RWPE1 (cell line): ENCODE measurements around the gene TMEM209.

Experiments used
- CTCF ChIA-PET: fragments of 350-600 bp; sonication (Branson Sonifier 250); formaldehyde crosslinking; extraction: SDS; loops from one replicate; lab custom pipeline; 2021; lab: Yijun Ruan, JAX
- POLR2A ChIA-PET: fragments of 400-600 bp; formaldehyde crosslinking; extraction: SDS; loops from one replicate; lab custom pipeline; 2020; ENCODE audit warnings: antibody characterized with exemption; ENCODE audit not compliant: low non-redundant PET; lab: Yijun Ruan, JAX
- DNase-seq: peaks from one replicate; pipeline ENCODE4 v3.0.0; 2012; ENCODE audit warnings: low spot score
- H3K27ac ChIP-seq: fragments of 450-650 bp; 2 replicates; pipeline ENCODE4 v1.5.1; 2017
- TF ChIP-seq, protein P1 (sequence below): fragments of 450-650 bp; conservative IDR thresholded peaks from 2 replicates; pipeline ENCODE4 v1.5.1; 2017; ENCODE audit warnings: low read depth, mild to moderate bottlenecking

The TMEM209 gene

DNA sequence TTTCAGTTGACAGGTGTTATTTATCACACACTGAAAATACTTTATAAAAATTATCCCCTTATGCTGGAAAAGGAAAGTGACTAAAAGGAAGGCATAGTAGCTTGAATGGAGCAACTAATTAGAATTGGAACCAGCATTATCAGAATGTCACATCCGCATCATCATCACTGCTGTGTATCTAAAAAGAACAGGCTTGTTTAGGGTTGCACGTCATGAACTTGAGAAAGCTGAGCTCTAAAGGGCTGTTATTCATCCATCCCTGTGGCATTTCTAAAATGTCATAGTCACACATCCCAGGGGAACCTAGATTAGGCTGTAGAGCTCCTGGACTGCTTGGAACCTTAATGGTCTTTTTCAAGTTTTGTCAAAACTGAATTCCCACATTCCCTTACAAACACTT is 80.5 kb downstream of the TMEM209 start:
- no peak overlapping the region for H3K27ac ChIP-seq
- ChIA-PET CTCF (no interaction called here), POLR2A (no interaction called here)
- DNase-seq = no peak
- TF ChIP-seq, protein P1, sequence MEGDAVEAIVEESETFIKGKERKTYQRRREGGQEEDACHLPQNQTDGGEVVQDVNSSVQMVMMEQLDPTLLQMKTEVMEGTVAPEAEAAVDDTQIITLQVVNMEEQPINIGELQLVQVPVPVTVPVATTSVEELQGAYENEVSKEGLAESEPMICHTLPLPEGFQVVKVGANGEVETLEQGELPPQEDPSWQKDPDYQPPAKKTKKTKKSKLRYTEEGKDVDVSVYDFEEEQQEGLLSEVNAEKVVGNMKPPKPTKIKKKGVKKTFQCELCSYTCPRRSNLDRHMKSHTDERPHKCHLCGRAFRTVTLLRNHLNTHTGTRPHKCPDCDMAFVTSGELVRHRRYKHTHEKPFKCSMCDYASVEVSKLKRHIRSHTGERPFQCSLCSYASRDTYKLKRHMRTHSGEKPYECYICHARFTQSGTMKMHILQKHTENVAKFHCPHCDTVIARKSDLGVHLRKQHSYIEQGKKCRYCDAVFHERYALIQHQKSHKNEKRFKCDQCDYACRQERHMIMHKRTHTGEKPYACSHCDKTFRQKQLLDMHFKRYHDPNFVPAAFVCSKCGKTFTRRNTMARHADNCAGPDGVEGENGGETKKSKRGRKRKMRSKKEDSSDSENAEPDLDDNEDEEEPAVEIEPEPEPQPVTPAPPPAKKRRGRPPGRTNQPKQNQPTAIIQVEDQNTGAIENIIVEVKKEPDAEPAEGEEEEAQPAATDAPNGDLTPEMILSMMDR = no peak

DNA sequence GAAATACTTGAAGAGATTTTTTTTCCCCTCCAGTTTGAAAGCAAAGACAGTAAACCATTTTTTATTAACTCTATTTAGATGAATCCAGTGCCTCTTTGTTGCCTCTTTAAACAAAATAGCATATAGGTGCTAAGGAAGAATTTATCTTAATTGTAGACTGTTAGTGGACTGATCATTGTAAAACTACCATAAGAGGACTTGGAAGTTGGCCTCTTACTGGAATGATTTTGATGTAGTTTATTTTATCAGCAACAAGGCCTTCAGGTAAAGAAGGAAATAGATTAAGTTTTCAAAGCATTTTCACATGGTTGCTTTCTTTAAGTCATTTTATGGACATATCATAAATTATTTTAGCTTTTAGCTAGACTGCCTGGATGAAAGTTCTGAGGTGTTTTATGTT is 81.7 kb downstream of the TMEM209 start:
- H3K27ac ChIP-seq = no peak overlapping the region
- TF ChIP-seq, protein P1 = no peak
- POLR2A ChIA-PET = no interaction called here
- DNase-seq = no peak
- CTCF ChIA-PET = no interaction called here

DNA sequence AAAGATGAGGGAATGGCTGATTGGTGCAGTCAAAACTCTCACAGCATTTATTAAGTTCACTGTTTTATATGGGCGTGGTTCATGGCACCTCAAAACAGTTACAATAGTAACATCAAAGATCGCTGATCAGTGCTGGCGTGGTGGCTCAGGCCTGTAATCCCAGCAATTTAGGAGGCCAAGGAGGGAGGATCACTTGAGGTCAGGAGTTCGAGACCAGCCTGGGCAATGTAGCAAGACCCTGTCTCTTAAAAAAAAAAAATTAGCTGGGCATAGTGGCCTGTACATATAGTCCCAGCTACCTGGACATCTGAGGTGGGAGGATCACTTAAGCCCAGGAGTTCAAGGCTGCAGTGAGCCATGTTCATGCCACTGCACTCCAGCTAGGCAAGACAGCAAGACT is 86.4 kb downstream of the TMEM209 start:
- POLR2A ChIA-PET = no interaction called here
- no peak overlapping the region for H3K27ac ChIP-seq
- TF ChIP-seq, protein P1 = no peak
- DNase-seq = no peak
- CTCF ChIA-PET = interaction anchor here (0.7 kb wide), 2 partner anchors 22 to 49 kb away, joined by 3 to 4 read pairs; no protein-coding TSS in a partner anchor

DNA sequence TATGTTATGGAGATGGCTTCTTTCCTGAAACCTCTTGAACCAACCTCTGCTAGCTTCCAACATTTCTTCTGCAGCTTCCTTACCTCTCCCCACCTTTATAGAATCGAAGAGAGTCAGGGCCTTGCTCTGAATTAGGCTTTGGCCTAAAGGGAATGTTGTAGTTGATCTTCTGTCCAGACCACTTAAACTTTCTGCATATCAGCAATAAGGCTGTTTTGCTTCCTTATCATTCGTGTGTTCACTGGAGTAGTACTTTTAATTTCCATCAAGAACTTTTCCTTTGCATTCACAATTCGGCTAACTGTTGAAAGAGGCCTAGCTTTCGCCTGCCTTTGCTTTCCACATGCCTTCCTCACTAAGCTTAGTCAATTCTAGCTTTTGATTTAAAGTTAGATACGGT is 86.9 kb downstream of the TMEM209 start:
- no peak for DNase-seq
- POLR2A ChIA-PET = no interaction called here
- CTCF ChIA-PET = interaction anchor here (0.7 kb wide), 1 partner anchor 22 kb away, joined by 3 read pairs; no protein-coding TSS in a partner anchor

DNA sequence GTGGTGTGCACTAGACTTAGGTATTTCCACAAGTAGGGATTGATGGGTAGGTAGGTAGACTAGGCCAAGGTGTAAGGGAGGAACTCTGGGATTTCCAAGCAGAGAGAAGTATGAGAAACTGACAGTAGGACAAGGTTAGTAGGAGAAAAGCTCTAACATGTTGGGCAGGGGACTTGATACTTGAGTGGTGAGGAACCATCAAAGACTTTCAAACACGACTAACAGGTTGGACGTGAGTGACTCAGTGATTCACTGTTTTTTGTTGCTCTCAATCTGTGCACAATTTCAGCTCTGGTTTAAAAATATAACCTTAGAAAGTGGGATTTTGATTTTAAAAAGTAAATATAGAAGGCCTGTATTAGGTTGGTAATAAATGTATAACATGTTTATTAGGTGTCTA is 90.4 kb downstream of the TMEM209 start:
- CTCF ChIA-PET = no interaction called here
- peak; percentile 7 for DNase-seq
- no peak overlapping the region for H3K27ac ChIP-seq
- TF ChIP-seq, protein P1 = no peak
- POLR2A ChIA-PET = no interaction called here

More for the DNA sequence above, 86.9 kb downstream of the TMEM209 start:
- TF ChIP-seq, protein P1 = no peak
- H3K27ac ChIP-seq = no peak overlapping the region
